K562 (cell line): ENCODE results near the gene CABP4. TPM values are rescaled to one million over a fixed set of nuclear protein-coding genes. Genes with fewer than 3 reads are reported as not detected.

ENCODE experiments used
- BCL6 ChIP-seq: fragments of 250-450 bp; sonication (Bioruptor Pico); IDR thresholded peaks from 2 replicates; pipeline ENCODE4 v1.4.0; 2020
- CCNT2 ChIP-seq: IDR thresholded peaks from 2 replicates; pipeline ENCODE4 v1.6.1; 2011; ENCODE audit warnings: borderline replicate concordance, low read depth, mild to moderate bottlenecking, moderate library complexity, mixed read lengths, low read length; ENCODE audit not compliant: insufficient read length; ENCODE audit errors: extremely low read depth
- ETV1 ChIP-seq: fragments of 450-650 bp; conservative IDR thresholded peaks from 2 replicates; pipeline ENCODE4 v1.6.1; 2016; ENCODE audit warnings: missing genetic modification characterization, control low read depth, low read depth, missing compliant biosample characterization
- FOXM1 ChIP-seq, 2 experiments: fragments of 450-650 bp in 1 of 2; sonication (generic) in 1 of 2; formaldehyde crosslinking in 1 of 2; IDR thresholded peaks; 2 replicates each; pipeline versions ENCODE4 v1.6.1 to v1.9.0; 2017 to 2022; ENCODE audit warnings: low read depth in 2 of 2, mild to moderate bottlenecking in 2 of 2, missing genetic modification reagents in 1 of 2, moderate library complexity in 1 of 2
- HMBOX1 ChIP-seq: sonication (generic); IDR thresholded peaks from 2 replicates; pipeline ENCODE4 v1.6.1; 2016
- ILF3 ChIP-seq: fragments of 450-650 bp; IDR thresholded peaks from 2 replicates; pipeline ENCODE4 v1.6.1; 2018; ENCODE audit warnings: antibody characterized with exemption, mild to moderate bottlenecking, moderate library complexity, borderline replicate concordance
- NBN ChIP-seq: fragments of 450-650 bp; IDR thresholded peaks from 2 replicates; pipeline ENCODE4 v1.6.1; 2016; ENCODE audit warnings: low read depth, mild to moderate bottlenecking
- NFATC3 ChIP-seq: fragments of 450-650 bp; IDR thresholded peaks from 2 replicates; pipeline ENCODE4 v1.6.1; 2017; ENCODE audit warnings: mild to moderate bottlenecking
- NR2C2 ChIP-seq, 2 experiments: fragments of 200-800 bp in 1 of 2; sonication (Bioruptor generic) in 1 of 2; sonication (generic) in 1 of 2; formaldehyde crosslinking in 1 of 2; IDR thresholded peaks; 2 replicates each; pipeline versions ENCODE4 v1.6.1 to v1.8.0; 2016 to 2022; ENCODE audit warnings: mild to moderate bottlenecking in 1 of 2, missing compliant biosample characterization in 1 of 2, missing genetic modification characterization in 1 of 2, missing genetic modification reagents in 1 of 2
- RBM22 ChIP-seq: fragments of 200-400 bp; formaldehyde crosslinking; IDR thresholded peaks from 2 replicates; pipeline ENCODE4 v1.6.1; 2018; ENCODE audit warnings: low read length, low read depth; ENCODE audit not compliant: poor library complexity, severe bottlenecking
- RHOXF2B ChIP-seq: fragments of 250-450 bp; sonication (Bioruptor Pico); conservative IDR thresholded peaks from 2 replicates; pipeline ENCODE4 v1.5.1; 2021
- STAT5A ChIP-seq: IDR thresholded peaks from 2 replicates; pipeline ENCODE4 v1.6.1; 2012; ENCODE audit warnings: low read length, inconsistent platforms, borderline replicate concordance
- TRIM28 ChIP-seq: fragments of 450-650 bp; IDR thresholded peaks from 2 replicates; pipeline ENCODE4 v1.6.1; 2017
- ZNF444 ChIP-seq: fragments of 250-450 bp; sonication (Bioruptor Pico); IDR thresholded peaks from 2 replicates; pipeline ENCODE4 v1.4.0; 2020; ENCODE audit warnings: mild to moderate bottlenecking, moderate library complexity
- ZNF551 ChIP-seq: fragments of 250-450 bp; sonication (Bioruptor Pico); IDR thresholded peaks from 2 replicates; pipeline ENCODE4 v1.5.0; 2021; ENCODE audit warnings: mild to moderate bottlenecking, moderate library complexity
- polyA plus RNA-seq, 8 experiments: library from polyadenylated mRNA; depleted of rRNA in 4 of 8; stranded (reverse) in 5 of 8; unstranded in 3 of 8; fragments of >200 nt; fragmentation: Nextera tagmentation in 2 of 8; fragmentation: Illumina TruSeq in 1 of 8; extraction: Ambion mirVana in 2 of 8; extraction: Trizol in 1 of 8; gene quantifications; 2 replicates each; pipeline versions ENCODE4 v1.2.1 to v1.2.3, GENCODE V29; 2011 to 2014; ENCODE audit warnings: inconsistent platforms in 1 of 8, missing spikeins in 1 of 8
- total RNA-seq, 7 experiments: library from RNA; depleted of rRNA in 6 of 7; stranded (reverse); fragments of >200 nt in 6 of 7; fragmentation: Illumina TruSeq in 2 of 7; extraction: Trizol in 2 of 7; gene quantifications; 2 replicates each; pipeline versions ENCODE4 v1.2.1 to v1.2.3, GENCODE V29; 2011 to 2021; ENCODE audit warnings: low replicate concordance in 1 of 7
- TF ChIP-seq, protein P1 (sequence below): sonication (generic); formaldehyde crosslinking; IDR thresholded peaks from 2 replicates; pipeline ENCODE4 v1.9.0; 2022; ENCODE audit warnings: mild to moderate bottlenecking, missing genetic modification reagents
- TF ChIP-seq, protein P2 (sequence below), 2 experiments: fragments of 450-650 bp in 1 of 2; sonication (generic) in 1 of 2; formaldehyde crosslinking in 1 of 2; IDR thresholded peaks; 2 replicates each; pipeline versions ENCODE4 v1.7.1 to v1.9.0; 2016 to 2022; ENCODE audit warnings: inconsistent platforms in 1 of 2, mild to moderate bottlenecking in 1 of 2, missing genetic modification reagents in 1 of 2

Gene CABP4
- total and polyA plus RNA-seq, 9 of the 15 experiments (the other 6 are each of a cell fraction or from before 2014, with no cell fraction given) = 0.11 TPM; not detected in 8

DNA sequence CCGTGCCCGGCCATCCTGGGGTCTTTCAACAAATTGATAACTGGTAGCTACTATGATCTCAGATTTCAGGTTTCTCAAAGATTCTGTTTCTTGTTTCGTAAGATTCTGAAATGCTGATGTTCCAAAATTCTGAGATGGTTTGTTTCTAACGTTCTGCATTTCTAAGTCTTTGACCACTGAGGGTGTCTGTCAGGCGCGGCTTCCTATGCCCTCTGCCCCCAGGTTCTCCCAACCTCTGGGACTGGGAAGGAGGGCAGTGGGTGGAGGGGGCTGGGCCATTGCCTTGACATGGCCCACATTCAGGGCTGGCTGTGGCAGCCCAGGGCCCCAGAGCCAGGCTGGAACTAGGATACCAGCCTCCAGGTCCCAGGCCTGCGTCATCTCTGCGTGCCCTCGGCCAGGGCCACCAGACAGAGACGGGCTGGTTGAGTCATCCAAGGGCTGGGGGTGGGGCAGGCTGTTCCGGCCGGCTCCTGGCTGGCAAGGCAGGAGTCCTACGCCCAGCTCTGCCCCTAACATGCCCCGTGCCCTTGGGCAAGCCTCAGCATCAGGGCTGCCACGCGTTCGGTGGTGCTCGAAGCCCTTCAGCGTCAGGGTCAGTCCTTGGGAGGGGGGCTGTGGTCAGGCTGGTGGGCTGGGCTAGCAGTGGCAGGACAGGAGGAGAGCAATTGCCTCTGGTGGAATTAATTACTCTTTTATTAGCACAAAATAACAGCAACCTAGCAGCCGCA is 8.7 kb downstream of the CABP4 start (continued):
- TF ChIP-seq HMBOX1 = no peak
- TF ChIP-seq ZNF551 (CRISPR knock-in tag) = no peak
- no peak for TF ChIP-seq BCL6 (CRISPR knock-in tag)
- no peak for TF ChIP-seq ETV1
- 0 out of 2 replicates have a peak, but pooled peaks have one; percentile 4 for TF ChIP-seq NR2C2 (CRISPR knock-in tag; IDR thresholded peaks at IDR 0.05)
- no peak for TF ChIP-seq NR2C2 (tag; IDR thresholded peaks at IDR 0.05)
- 0 out of 2 replicates have a peak, but pooled peaks have one; percentile 23 for TF ChIP-seq RHOXF2B (CRISPR knock-in tag)
- TF ChIP-seq, protein P1, sequence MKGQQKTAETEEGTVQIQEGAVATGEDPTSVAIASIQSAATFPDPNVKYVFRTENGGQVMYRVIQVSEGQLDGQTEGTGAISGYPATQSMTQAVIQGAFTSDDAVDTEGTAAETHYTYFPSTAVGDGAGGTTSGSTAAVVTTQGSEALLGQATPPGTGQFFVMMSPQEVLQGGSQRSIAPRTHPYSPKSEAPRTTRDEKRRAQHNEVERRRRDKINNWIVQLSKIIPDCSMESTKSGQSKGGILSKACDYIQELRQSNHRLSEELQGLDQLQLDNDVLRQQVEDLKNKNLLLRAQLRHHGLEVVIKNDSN (CRISPR knock-in tag) = no peak
- no peak for TF ChIP-seq RBM22
- TF ChIP-seq TRIM28 = no peak
- TF ChIP-seq STAT5A = no peak
- TF ChIP-seq ILF3 = no peak
- TF ChIP-seq NFATC3 = no peak
- no peak for TF ChIP-seq ZNF444 (CRISPR knock-in tag)
- no peak for TF ChIP-seq FOXM1 (IDR thresholded peaks at IDR 0.05; ENCODE audit: low read depth)
- TF ChIP-seq FOXM1 (CRISPR knock-in tag; IDR thresholded peaks at IDR 0.05; ENCODE audit: low read depth) = no peak
- TF ChIP-seq CCNT2 = no peak
- TF ChIP-seq, protein P2, sequence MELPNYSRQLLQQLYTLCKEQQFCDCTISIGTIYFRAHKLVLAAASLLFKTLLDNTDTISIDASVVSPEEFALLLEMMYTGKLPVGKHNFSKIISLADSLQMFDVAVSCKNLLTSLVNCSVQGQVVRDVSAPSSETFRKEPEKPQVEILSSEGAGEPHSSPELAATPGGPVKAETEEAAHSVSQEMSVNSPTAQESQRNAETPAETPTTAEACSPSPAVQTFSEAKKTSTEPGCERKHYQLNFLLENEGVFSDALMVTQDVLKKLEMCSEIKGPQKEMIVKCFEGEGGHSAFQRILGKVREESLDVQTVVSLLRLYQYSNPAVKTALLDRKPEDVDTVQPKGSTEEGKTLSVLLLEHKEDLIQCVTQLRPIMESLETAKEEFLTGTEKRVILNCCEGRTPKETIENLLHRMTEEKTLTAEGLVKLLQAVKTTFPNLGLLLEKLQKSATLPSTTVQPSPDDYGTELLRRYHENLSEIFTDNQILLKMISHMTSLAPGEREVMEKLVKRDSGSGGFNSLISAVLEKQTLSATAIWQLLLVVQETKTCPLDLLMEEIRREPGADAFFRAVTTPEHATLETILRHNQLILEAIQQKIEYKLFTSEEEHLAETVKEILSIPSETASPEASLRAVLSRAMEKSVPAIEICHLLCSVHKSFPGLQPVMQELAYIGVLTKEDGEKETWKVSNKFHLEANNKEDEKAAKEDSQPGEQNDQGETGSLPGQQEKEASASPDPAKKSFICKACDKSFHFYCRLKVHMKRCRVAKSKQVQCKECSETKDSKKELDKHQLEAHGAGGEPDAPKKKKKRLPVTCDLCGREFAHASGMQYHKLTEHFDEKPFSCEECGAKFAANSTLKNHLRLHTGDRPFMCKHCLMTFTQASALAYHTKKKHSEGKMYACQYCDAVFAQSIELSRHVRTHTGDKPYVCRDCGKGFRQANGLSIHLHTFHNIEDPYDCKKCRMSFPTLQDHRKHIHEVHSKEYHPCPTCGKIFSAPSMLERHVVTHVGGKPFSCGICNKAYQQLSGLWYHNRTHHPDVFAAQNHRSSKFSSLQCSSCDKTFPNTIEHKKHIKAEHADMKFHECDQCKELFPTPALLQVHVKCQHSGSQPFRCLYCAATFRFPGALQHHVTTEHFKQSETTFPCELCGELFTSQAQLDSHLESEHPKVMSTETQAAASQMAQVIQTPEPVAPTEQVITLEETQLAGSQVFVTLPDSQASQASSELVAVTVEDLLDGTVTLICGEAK (IDR thresholded peaks at IDR 0.05) = peak; percentile 30; the same call in 1 of the 2 replicates
- TF ChIP-seq, protein P2 (CRISPR knock-in tag; IDR thresholded peaks at IDR 0.05) = no peak
- no peak for TF ChIP-seq NBN
